Measurements from ENCODE around the gene NXPE4.
"Not testable (repeated sequence)": the region's sequence is repeated elsewhere in the genome, so short reads cannot be mapped to it uniquely, and the experiment has no call there.

Gene NXPE4

GRCh38 chr11:114609429-114609828 is 13.8 kb upstream of the NXPE4 start:
- in situ Hi-C loops (cut with HindIII; ENCODE audit: low sequenced_read_pairs) = no loop called here

GRCh38 chr11:114608605-114609004 is 13.0 kb upstream of the NXPE4 start:
- in situ Hi-C loops (cut with HindIII; ENCODE audit: low sequenced_read_pairs); DNase-seq (ENCODE audit: low read depth); H3K4me3 ChIP-seq (ENCODE audit: low read depth, low read length): not testable (repeated sequence)

More at GRCh38 chr11:114609429-114609828, 13.8 kb upstream of the NXPE4 start:
- TF ChIP-seq CTCF (IDR thresholded peaks at IDR 0.05; ENCODE audit: low read depth, low read length, missing control alignments) = no peak
- DNase-seq (ENCODE audit: low read depth) = no peak
- H3K4me3 ChIP-seq (ENCODE audit: low read depth, low read length) = no peak overlapping the region

- TF ChIP-seq CTCF (IDR thresholded peaks at IDR 0.05; ENCODE audit: low read depth, low read length, missing control alignments) = no peak
- DNase-seq (ENCODE audit: low read depth) = no peak
- in situ Hi-C loops (cut with HindIII; ENCODE audit: low sequenced_read_pairs) = no loop called here
- no peak overlapping the region for H3K4me3 ChIP-seq (ENCODE audit: low read depth, low read length)
Measured at GRCh38 chr11:114607753-114608459, 12.3 kb upstream of the NXPE4 start.

GRCh38 chr11:114606802-114607075 is 11.2 kb upstream of the NXPE4 start:
- in situ Hi-C loops (cut with HindIII; ENCODE audit: low sequenced_read_pairs); H3K4me3 ChIP-seq (ENCODE audit: low read depth, low read length); DNase-seq (ENCODE audit: low read depth): not testable (repeated sequence)

- no peak for DNase-seq (ENCODE audit: low read depth)
- in situ Hi-C loops (cut with HindIII; ENCODE audit: low sequenced_read_pairs) = no loop called here
- H3K4me3 ChIP-seq (ENCODE audit: low read depth, low read length) = no peak overlapping the region
- TF ChIP-seq CTCF (IDR thresholded peaks at IDR 0.05; ENCODE audit: low read depth, low read length, missing control alignments) = no peak
Measured at GRCh38 chr11:114606003-114606801, 10.6 kb upstream of the NXPE4 start.

- H3K4me3 ChIP-seq (ENCODE audit: low read depth, low read length) = no peak overlapping the region
- no peak for TF ChIP-seq CTCF (IDR thresholded peaks at IDR 0.05; ENCODE audit: low read depth, low read length, missing control alignments)
- in situ Hi-C loops (cut with HindIII; ENCODE audit: low sequenced_read_pairs) = no loop called here
- no peak for DNase-seq (ENCODE audit: low read depth)
Measured at GRCh38 chr11:114605370-114605769, 9.8 kb upstream of the NXPE4 start.

GRCh38 chr11:114604886-114605285 is 9.3 kb upstream of the NXPE4 start:
- DNase-seq (ENCODE audit: low read depth) = no peak

More at GRCh38 chr11:114604886-114605285, 9.3 kb upstream of the NXPE4 start:
- H3K4me3 ChIP-seq (ENCODE audit: low read depth, low read length) = no peak overlapping the region
- in situ Hi-C loops (cut with HindIII; ENCODE audit: low sequenced_read_pairs) = no loop called here
- TF ChIP-seq CTCF (IDR thresholded peaks at IDR 0.05; ENCODE audit: low read depth, low read length, missing control alignments) = no peak

Measured in astrocyte of the cerebellum (primary cell).